Caco-2 (cell line): ENCODE measurements around the gene FHIT. TPM values are rescaled to one million over a fixed set of nuclear protein-coding genes. Genes with fewer than 3 reads are reported as not detected.

ENCODE experiments used
- BruUV-seq: library from RNA; stranded (reverse); fragments of 400-500 nt; replicated peaks from 2 replicates; lab custom pipeline; 2021; lab: Mats Ljungman, UMichigan
- CTCF ChIA-PET: fragments of 300-600 bp; sonication (Branson Sonifier 250); formaldehyde crosslinking; loops from one replicate; lab custom pipeline; 2022; ENCODE audit warnings: antibody characterized with exemption; lab: Charles Lee
- POLR2A ChIA-PET: fragments of 300-600 bp; sonication (Branson Sonifier 250); formaldehyde crosslinking; loops from one replicate; lab custom pipeline; 2022; ENCODE audit warnings: antibody characterized with exemption; lab: Charles Lee
- DNase-seq, 2 experiments: peaks; one replicate each; pipeline versions ENCODE4 v3.0.0 to v3.0.0-alpha.2; 2020 to 2022
- H3K27me3 ChIP-seq: replicated peaks from 2 replicates; pipeline ENCODE4 v1.6.0; 2011; ENCODE audit warnings: low read length; ENCODE audit not compliant: control insufficient read depth, insufficient read depth
- H3K36me3 ChIP-seq: 2 replicates; pipeline ENCODE4 v1.5.1; 2011; ENCODE audit warnings: low read length; ENCODE audit not compliant: control insufficient read depth, insufficient read depth
- H3K4me1 ChIP-seq: fragments of 250-450 bp; sonication (Bioruptor Pico); 2 replicates; pipeline ENCODE4 v1.5.1; 2020; ENCODE audit warnings: mild to moderate bottlenecking
- H3K4me3 ChIP-seq: 2 replicates; pipeline ENCODE4 v1.5.1; 2011; ENCODE audit warnings: low read depth, mild to moderate bottlenecking, control low read depth, low read length
- H3K9me3 ChIP-seq: fragments of 250-450 bp; sonication (Bioruptor Pico); 2 replicates; pipeline ENCODE4 v1.5.1; 2020; ENCODE audit warnings: mild to moderate bottlenecking, moderate library complexity
- H3K27ac Mint-ChIP-seq: one replicate; pipeline ENCODE4 v1.8.0; 2022; ENCODE audit warnings: mixed read lengths; ENCODE audit not compliant: unreplicated experiment
- H3K27me3 Mint-ChIP-seq: one replicate; pipeline ENCODE4 v1.8.0; 2022; ENCODE audit warnings: mixed read lengths; ENCODE audit not compliant: insufficient read depth, unreplicated experiment
- H3K36me3 Mint-ChIP-seq: one replicate; pipeline ENCODE4 v1.8.0; 2022; ENCODE audit warnings: mild to moderate bottlenecking, mixed read lengths; ENCODE audit not compliant: insufficient read depth, unreplicated experiment
- H3K4me1 Mint-ChIP-seq: one replicate; pipeline ENCODE4 v1.8.0; 2022; ENCODE audit warnings: low read depth, mixed read lengths; ENCODE audit not compliant: unreplicated experiment
- H3K4me3 Mint-ChIP-seq: one replicate; pipeline ENCODE4 v1.8.0; 2022; ENCODE audit warnings: mild to moderate bottlenecking, moderate library complexity, mixed read lengths; ENCODE audit not compliant: unreplicated experiment
- H3K9me3 Mint-ChIP-seq: one replicate; pipeline ENCODE4 v1.8.0; 2022; ENCODE audit warnings: mixed read lengths; ENCODE audit not compliant: unreplicated experiment
- CTCF ChIP-seq, 2 experiments: fragments of 200-600 bp in 1 of 2; IDR thresholded peaks; 1 replicate in 1 of 2; 2 replicates in 1 of 2; pipeline versions ENCODE4 v1.5.1 to v1.8.0; 2011 to 2022; ENCODE audit warnings: antibody characterized with exemption in 1 of 2, control low read depth in 1 of 2, inconsistent platforms in 1 of 2, low read depth in 1 of 2, low read length in 1 of 2, mild to moderate bottlenecking in 1 of 2, moderate library complexity in 1 of 2; ENCODE audit not compliant: insufficient read depth in 1 of 2, severe bottlenecking in 1 of 2, unreplicated experiment in 1 of 2
- intact Hi-C: fragments of 100-400 bp; cut with micrococcal nuclease; formaldehyde crosslinking; loops from one replicate; pipeline ENCODE4 v1.10.0; 2022; ENCODE audit not compliant: unreplicated experiment
- total RNA-seq: library from RNA; stranded (reverse); gene quantifications from 2 replicates; pipeline ENCODE4 v1.2.3, GENCODE V29; 2022

FHIT gene
- total RNA-seq, 1 experiment from 2014 or later, result 8.3 TPM

DNA sequence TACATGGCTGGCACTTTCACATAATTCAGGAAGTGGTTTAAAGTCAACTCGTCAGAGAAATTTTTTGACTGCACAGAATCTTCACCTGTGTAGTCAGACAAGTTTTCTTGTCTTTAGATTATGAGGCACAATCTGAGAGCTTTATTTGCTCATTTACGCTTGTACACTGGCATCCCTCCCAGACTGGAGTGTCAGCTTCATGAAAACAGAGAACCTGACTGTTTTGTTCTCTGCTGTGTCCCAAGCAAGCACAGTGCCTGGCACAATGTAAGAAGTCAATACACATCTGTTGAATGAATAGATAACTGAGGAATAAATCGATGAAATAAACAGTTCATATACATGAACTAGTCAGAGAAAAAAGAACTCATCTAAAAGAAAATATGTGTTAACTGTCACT is 1355.3 kb downstream of the FHIT start:
- no TSS peak for BruUV-seq
- no peak overlapping the region for H3K4me3 ChIP-seq
- H3K4me3 Mint-ChIP-seq, result no peak overlapping the region

DNA sequence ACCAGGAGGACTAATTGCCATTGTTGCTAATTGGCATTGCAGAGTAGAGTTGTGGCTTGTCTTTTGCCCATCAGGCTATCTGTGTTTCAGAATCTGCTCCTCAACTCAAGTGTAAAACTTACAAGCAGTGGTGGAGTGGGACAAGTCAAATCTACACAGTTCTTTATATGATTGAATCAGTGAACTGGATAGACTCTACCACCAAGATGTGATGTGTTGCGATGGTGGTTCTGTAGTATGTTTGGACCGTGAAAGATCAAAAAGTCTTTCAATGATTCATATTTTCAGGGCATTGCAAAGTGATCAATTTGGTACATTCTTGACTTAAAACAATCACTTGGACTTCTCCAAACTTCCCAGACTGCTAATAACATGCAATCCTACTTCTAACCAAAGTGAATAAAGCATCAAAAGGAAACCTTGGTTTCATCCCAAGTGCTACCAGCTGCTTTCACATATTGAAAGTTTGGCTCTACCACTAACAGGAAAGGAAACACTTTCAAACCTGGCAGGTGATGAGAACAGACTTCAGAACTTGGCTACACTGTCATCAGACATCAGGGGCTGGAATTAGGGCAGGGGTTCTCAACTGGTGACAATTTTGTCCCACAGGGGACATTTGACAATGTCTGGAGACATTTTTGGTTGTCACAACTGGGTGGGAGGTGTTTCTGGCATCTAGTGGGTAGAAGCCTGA is 1356.7 kb downstream of the FHIT start:
- no peak for DNase-seq
- H3K36me3 Mint-ChIP-seq, result no peaks in the 10 kb centered on the region
- H3K4me3 Mint-ChIP-seq, result no peak overlapping the region
- H3K9me3 ChIP-seq, result no peaks in the 10 kb centered on the region
- TF ChIP-seq CTCF (IDR thresholded peaks at IDR 0.05; ENCODE audit: insufficient read depth in 1 of 2, low read depth in 1 of 2, low read length in 1 of 2, severe bottlenecking in 1 of 2, unreplicated experiment in 1 of 2), result no peak
- H3K27me3 ChIP-seq, result no peaks in the 10 kb centered on the region
- CTCF ChIA-PET, result no interaction called here
- BruUV-seq, result no TSS peak
- no peaks in the 10 kb centered on the region for H3K9me3 Mint-ChIP-seq
- no peak overlapping the region for H3K27ac Mint-ChIP-seq
- POLR2A ChIA-PET, result no interaction called here
- no peaks in the 10 kb centered on the region for H3K4me1 ChIP-seq
- H3K36me3 ChIP-seq, result no peaks in the 10 kb centered on the region
- peaks cover 6% of the 10 kb centered on the region for H3K27me3 Mint-ChIP-seq
- intact Hi-C loops, result no loop called here
- no peaks in the 10 kb centered on the region for H3K4me1 Mint-ChIP-seq
- no peak overlapping the region for H3K4me3 ChIP-seq

More for the DNA sequence above, 1355.3 kb downstream of the FHIT start:
- intact Hi-C loops, result no loop called here
- Histone ChIP-seq H3K9me3 (no peaks in the 10 kb centered on the region), H3K36me3 (no peaks in the 10 kb centered on the region), H3K27me3 (no peaks in the 10 kb centered on the region), H3K4me1 (no peaks in the 10 kb centered on the region)
- ChIA-PET POLR2A (no interaction called here), CTCF (no interaction called here)
- Mint-ChIP-seq H3K9me3 (no peaks in the 10 kb centered on the region), H3K27me3 (peaks cover 6% of the 10 kb centered on the region), H3K4me1 (no peaks in the 10 kb centered on the region), H3K27ac (no peak overlapping the region), H3K36me3 (no peaks in the 10 kb centered on the region)
- no peak for TF ChIP-seq CTCF (IDR thresholded peaks at IDR 0.05; ENCODE audit: insufficient read depth in 1 of 2, low read depth in 1 of 2, low read length in 1 of 2, severe bottlenecking in 1 of 2, unreplicated experiment in 1 of 2)
- DNase-seq, result no peak

DNA sequence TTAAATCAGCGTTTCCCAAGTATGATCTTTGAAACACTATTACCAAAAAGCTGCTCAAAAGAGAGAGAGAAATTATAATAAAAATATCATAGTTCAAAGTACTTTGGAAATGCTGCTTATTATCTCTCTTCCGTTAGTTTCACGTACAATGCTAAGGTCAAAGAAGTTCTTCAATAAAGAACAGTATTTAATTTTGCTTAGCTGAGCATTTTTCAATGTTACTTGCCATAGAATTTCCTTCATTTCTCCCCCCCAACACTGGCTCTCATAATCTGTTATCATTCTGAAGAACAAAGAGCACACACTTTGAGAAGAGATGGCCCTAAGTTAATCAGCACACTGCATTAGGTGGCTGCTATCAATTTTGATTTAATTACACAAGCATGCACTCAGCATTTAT is 1360.6 kb downstream of the FHIT start:
- peaks cover 3% of the 10 kb centered on the region for H3K27me3 Mint-ChIP-seq
- no peak for DNase-seq
- intact Hi-C loops, result no loop called here
- BruUV-seq, result no TSS peak
- Histone ChIP-seq H3K36me3 (no peaks in the 10 kb centered on the region), H3K27me3 (no peaks in the 10 kb centered on the region), H3K4me3 (no peak overlapping the region), H3K9me3 (no peaks in the 10 kb centered on the region), H3K4me1 (no peaks in the 10 kb centered on the region)
- no peak overlapping the region for H3K4me3 Mint-ChIP-seq
- no peaks in the 10 kb centered on the region for H3K36me3 Mint-ChIP-seq
- H3K27ac Mint-ChIP-seq, result no peak overlapping the region
- ChIA-PET POLR2A (no interaction called here), CTCF (no interaction called here)
- no peak for TF ChIP-seq CTCF (IDR thresholded peaks at IDR 0.05; ENCODE audit: insufficient read depth in 1 of 2, low read depth in 1 of 2, low read length in 1 of 2, severe bottlenecking in 1 of 2, unreplicated experiment in 1 of 2)
- H3K9me3 Mint-ChIP-seq, result no peaks in the 10 kb centered on the region
- no peaks in the 10 kb centered on the region for H3K4me1 Mint-ChIP-seq
